Lower leg skin (tissue), 4 donors: ENCODE data around the gene OR10AD1. TPM values are rescaled to one million over a fixed set of nuclear protein-coding genes. Genes with fewer than 3 reads are reported as not detected.
"Not testable (repeated sequence)": the region's sequence is repeated elsewhere in the genome, so short reads cannot be mapped to it uniquely, and the experiment has no call there.

Experiments
- DNase-seq, 2 donors: peaks; one replicate each; pipeline ENCODE4 v3.0.0-alpha.2; 2019; ENCODE audit warnings: low spot score in 2 of 2
- H3K4me3 ChIP-seq: fragments of 200-600 bp; sonication (generic); 2 replicates; pipeline ENCODE4 v1.5.1; 2017; ENCODE audit warnings: mild to moderate bottlenecking, low read depth; ENCODE audit not compliant: poor library complexity, severe bottlenecking
- CTCF ChIP-seq, 3 donors: fragments of 450-650 bp; IDR thresholded peaks; one replicate each; pipeline ENCODE4 v1.5.1; 2016; ENCODE audit warnings: antibody characterized with exemption in 3 of 3, mild to moderate bottlenecking in 3 of 3, moderate library complexity in 2 of 3
- POLR2A ChIP-seq, 2 donors: fragments of 450-650 bp; IDR thresholded peaks; one replicate each; pipeline ENCODE4 v1.6.1; 2016 to 2017; ENCODE audit warnings: antibody characterized with exemption in 2 of 2, mild to moderate bottlenecking in 1 of 2, moderate library complexity in 1 of 2
- WGBS, 2 donors: methylation state at CpG; one replicate each; pipeline ENCODE4 v1.1.5; 2018; 5-methylcytosine and 5-hydroxymethylcytosine counted together
- intact Hi-C: fragments of 100-400 bp; cut with DNase I; formaldehyde crosslinking; loops from one replicate; pipeline ENCODE4 v1.15.0; 2023; ENCODE audit warnings: low total_unique reads
- total RNA-seq, 4 donors: library from RNA; depleted of rRNA; stranded (reverse); fragments of >200 nt; gene quantifications; one replicate each; pipeline ENCODE4 v1.1.0, GENCODE V29; 2016

OR10AD1 gene
- total RNA-seq, 4 donors from 2014 or later: not detected

GRCh38 chr12:48220701-48221100 is 17.6 kb upstream of the OR10AD1 start:
- no peak for DNase-seq
- TF ChIP-seq POLR2A (IDR thresholded peaks at IDR 0.05): no peak
- TF ChIP-seq CTCF (IDR thresholded peaks at IDR 0.05): no peak
- WGBS, 2 donors: 92 to 93% methylated on average over 1 of the region's 1 CpG
- intact Hi-C loops: no loop called here
- H3K4me3 ChIP-seq: no peak overlapping the region

GRCh38 chr12:48219631-48220030 is 16.5 kb upstream of the OR10AD1 start:
- intact Hi-C loops: no loop called here
- DNase-seq: no peak
- H3K4me3 ChIP-seq: no peak overlapping the region
- 78 to 95% methylated on average over 1 of the region's 1 CpG for WGBS, 2 donors
- TF ChIP-seq CTCF (IDR thresholded peaks at IDR 0.05) (no peak), POLR2A (IDR thresholded peaks at IDR 0.05) (no peak)

DNA sequence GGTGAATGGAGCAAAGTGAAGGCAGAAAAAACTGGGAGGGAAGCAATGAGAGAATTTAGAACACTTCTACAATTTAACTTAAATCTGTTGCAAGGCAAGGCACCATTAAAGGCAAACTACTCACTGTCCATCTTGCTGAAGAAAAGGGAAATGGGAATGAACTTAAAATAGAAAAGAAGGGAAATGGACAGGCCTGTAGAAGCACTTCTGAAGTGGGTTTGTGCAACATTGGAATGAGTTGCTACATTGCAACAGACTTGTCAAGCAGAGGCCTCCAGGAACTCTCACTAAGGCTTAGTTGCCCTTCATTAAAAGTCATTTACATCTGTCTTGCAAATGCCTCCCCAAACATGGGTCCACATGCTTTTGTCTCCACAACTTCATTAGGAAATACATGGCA is 13.7 kb upstream of the OR10AD1 start:
- no peak for TF ChIP-seq CTCF (IDR thresholded peaks at IDR 0.05)
- no peak for TF ChIP-seq POLR2A (IDR thresholded peaks at IDR 0.05)
- no peak for DNase-seq
- no peak overlapping the region for H3K4me3 ChIP-seq
- intact Hi-C loops: no loop called here

- intact Hi-C loops, DNase-seq, H3K4me3 ChIP-seq: not testable (repeated sequence)
- WGBS, 2 donors: 100% methylated on average over 1 of the region's 2 CpGs
These were observed 6.4 kb upstream of the OR10AD1 start for GRCh38 chr12:48209495-48209894.

GRCh38 chr12:48202766-48203165 is 326 bp downstream of the OR10AD1 start:
- 94 to 95% methylated on average over 8 of the region's 8 CpGs for whole genome bisulfite sequencing, 2 donors
- intact Hi-C loops: no loop called here

DNA sequence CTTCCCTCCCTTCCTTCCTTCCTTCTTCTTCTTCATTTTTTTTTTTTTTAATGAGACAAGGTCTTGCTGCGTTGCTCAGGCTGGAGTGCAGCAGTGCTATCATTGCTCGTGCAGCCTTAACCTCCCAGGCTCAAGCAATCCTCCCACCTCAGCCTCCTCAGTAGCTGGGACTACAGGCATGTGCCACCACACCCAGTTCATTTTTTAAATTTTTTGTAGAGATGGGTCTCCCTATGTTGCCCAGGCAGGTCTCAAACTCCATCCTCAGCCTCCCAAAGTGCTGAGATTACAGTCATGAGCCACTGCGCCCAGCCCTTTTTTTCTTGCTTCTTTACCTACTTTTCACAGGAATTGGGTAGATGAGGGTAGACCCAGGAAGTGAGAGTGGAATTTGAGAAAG is 1.6 kb downstream of the OR10AD1 start:
- intact Hi-C loops: no loop called here
- 93 to 96% methylated on average over 3 of the region's 3 CpGs for WGBS, 2 donors
- TF ChIP-seq POLR2A (IDR thresholded peaks at IDR 0.05) (no peak), CTCF (IDR thresholded peaks at IDR 0.05) (no peak)
- no peak overlapping the region for H3K4me3 ChIP-seq
- DNase-seq: no peak

More at GRCh38 chr12:48202766-48203165, 326 bp downstream of the OR10AD1 start:
- TF ChIP-seq POLR2A (IDR thresholded peaks at IDR 0.05) (no peak), CTCF (IDR thresholded peaks at IDR 0.05) (no peak)
- H3K4me3 ChIP-seq: no peak overlapping the region
- DNase-seq: no peak
